Measurements from ENCODE around the gene MROH2A.

DNA sequence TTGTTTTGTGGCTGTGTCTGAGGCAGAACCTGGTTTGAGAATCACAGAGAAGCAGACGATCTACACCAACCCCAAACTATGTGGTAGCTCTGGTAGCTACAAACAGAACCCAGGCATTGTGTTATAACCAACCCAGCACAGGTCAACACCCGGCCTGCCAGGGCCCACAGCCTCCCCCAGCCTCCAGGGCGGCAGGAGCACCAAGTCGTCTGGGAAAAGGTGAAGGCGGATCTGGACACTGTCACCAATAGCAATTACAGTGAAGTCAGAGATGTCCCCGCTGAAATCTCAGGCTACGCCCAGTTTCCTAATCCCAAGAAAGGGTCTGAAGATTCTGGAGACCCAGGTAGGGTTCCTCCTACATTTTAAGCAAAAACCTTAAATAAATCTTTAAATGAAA is 72.6 kb downstream of the MROH2A start:
- TF ChIP-seq, protein P1, sequence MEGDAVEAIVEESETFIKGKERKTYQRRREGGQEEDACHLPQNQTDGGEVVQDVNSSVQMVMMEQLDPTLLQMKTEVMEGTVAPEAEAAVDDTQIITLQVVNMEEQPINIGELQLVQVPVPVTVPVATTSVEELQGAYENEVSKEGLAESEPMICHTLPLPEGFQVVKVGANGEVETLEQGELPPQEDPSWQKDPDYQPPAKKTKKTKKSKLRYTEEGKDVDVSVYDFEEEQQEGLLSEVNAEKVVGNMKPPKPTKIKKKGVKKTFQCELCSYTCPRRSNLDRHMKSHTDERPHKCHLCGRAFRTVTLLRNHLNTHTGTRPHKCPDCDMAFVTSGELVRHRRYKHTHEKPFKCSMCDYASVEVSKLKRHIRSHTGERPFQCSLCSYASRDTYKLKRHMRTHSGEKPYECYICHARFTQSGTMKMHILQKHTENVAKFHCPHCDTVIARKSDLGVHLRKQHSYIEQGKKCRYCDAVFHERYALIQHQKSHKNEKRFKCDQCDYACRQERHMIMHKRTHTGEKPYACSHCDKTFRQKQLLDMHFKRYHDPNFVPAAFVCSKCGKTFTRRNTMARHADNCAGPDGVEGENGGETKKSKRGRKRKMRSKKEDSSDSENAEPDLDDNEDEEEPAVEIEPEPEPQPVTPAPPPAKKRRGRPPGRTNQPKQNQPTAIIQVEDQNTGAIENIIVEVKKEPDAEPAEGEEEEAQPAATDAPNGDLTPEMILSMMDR (IDR thresholded peaks at IDR 0.05; ENCODE audit: low read depth, low read length), result no peak
- TF ChIP-seq EZH2phosphoT487 (IDR thresholded peaks at IDR 0.05; ENCODE audit: low read depth), result no peak
